K562 (cell line): ENCODE data around the gene CLCC1.
"Not testable (repeated sequence)": the region's sequence is repeated elsewhere in the genome, so short reads cannot be mapped to it uniquely, and the experiment has no call there.

Experiments
- BRF2 ChIP-seq: IDR thresholded peaks from 3 replicates; pipeline ENCODE4 v1.6.1; 2011; ENCODE audit warnings: borderline replicate concordance, mild to moderate bottlenecking; ENCODE audit not compliant: insufficient read length, insufficient read depth
- DACH1 ChIP-seq: fragments of 450-650 bp; IDR thresholded peaks from 2 replicates; pipeline ENCODE4 v1.6.1; 2018; ENCODE audit not compliant: partially characterized antibody
- JUNB ChIP-seq: fragments of 450-650 bp; formaldehyde crosslinking; conservative IDR thresholded peaks from 2 replicates; pipeline ENCODE4 v1.4.0; 2020; ENCODE audit warnings: mild to moderate bottlenecking
- MAFK ChIP-seq: IDR thresholded peaks from 2 replicates; pipeline ENCODE4 v1.6.1; 2011; ENCODE audit warnings: low read length, improper control_type of control experiment
- MTA2 ChIP-seq: fragments of 450-650 bp; IDR thresholded peaks from 2 replicates; pipeline ENCODE4 v1.6.1; 2016; ENCODE audit warnings: low read depth
- POLR2A ChIP-seq: fragments of 450-650 bp; conservative IDR thresholded peaks from 2 replicates; pipeline ENCODE4 v1.6.1; 2016
- SMAD1 ChIP-seq: fragments of 150-350 bp; IDR thresholded peaks from 2 replicates; pipeline ENCODE4 v1.6.1; 2014; ENCODE audit warnings: low read length, low read depth; ENCODE audit not compliant: partially characterized antibody
- ZNF165 ChIP-seq: fragments of 250-450 bp; sonication (Bioruptor Pico); IDR thresholded peaks from 2 replicates; pipeline ENCODE4 v1.4.0; 2020; ENCODE audit warnings: borderline replicate concordance
- ZNF354B ChIP-seq: fragments of 250-450 bp; sonication (Bioruptor Pico); IDR thresholded peaks from 2 replicates; pipeline ENCODE4 v1.4.0; 2020
- ZNF445 ChIP-seq: fragments of 250-450 bp; sonication (Bioruptor Pico); IDR thresholded peaks from 2 replicates; pipeline ENCODE4 v1.4.0; 2020; ENCODE audit warnings: low read depth, mild to moderate bottlenecking, moderate library complexity
- TF ChIP-seq, protein P1 (sequence below), 3 experiments: IDR thresholded peaks in 2 of 3; conservative IDR thresholded peaks in 1 of 3; 2 replicates each; pipeline ENCODE4 v1.5.1; 2011 to 2012; ENCODE audit warnings: low read length in 3 of 3, mild to moderate bottlenecking in 3 of 3, control low read depth in 2 of 3, improper control_type of control experiment in 1 of 3, inconsistent platforms in 1 of 3, low read depth in 1 of 3, mixed read lengths in 1 of 3, moderate library complexity in 1 of 3; ENCODE audit not compliant: insufficient read depth in 2 of 3
- TF ChIP-seq, protein P2 (sequence below): fragments of 250-450 bp; sonication (Bioruptor Pico); IDR thresholded peaks from 2 replicates; pipeline ENCODE4 v1.5.0; 2020; ENCODE audit warnings: mild to moderate bottlenecking
- TF ChIP-seq, protein P3 (sequence below), 2 experiments: fragments of 450-650 bp; formaldehyde crosslinking in 1 of 2; IDR thresholded peaks; 2 replicates each; pipeline versions ENCODE4 v1.4.0 to v1.6.1; 2014 to 2020; ENCODE audit warnings: mild to moderate bottlenecking in 2 of 2, borderline replicate concordance in 1 of 2, low read depth in 1 of 2

DNA sequence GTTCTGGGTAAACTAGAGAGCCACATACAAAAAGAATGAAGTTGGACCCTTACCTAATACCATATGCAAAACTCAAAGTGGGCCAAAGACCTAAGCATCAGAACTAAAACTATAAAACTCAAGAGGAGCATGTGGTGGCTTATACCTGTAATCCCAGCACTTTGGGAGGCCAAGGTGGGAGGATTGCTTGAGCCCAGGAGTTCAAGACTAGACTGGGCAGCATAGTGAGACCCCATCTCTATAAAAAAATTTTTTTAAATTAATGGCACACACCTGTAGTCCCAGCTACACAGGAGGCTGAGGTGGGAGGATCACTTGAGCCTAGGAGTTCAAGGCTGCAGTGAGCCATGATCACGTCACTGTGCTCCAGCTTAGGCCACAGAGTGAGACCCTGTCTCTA is 35.7 kb downstream of the CLCC1 start:
- TF ChIP-seq, protein P1, sequence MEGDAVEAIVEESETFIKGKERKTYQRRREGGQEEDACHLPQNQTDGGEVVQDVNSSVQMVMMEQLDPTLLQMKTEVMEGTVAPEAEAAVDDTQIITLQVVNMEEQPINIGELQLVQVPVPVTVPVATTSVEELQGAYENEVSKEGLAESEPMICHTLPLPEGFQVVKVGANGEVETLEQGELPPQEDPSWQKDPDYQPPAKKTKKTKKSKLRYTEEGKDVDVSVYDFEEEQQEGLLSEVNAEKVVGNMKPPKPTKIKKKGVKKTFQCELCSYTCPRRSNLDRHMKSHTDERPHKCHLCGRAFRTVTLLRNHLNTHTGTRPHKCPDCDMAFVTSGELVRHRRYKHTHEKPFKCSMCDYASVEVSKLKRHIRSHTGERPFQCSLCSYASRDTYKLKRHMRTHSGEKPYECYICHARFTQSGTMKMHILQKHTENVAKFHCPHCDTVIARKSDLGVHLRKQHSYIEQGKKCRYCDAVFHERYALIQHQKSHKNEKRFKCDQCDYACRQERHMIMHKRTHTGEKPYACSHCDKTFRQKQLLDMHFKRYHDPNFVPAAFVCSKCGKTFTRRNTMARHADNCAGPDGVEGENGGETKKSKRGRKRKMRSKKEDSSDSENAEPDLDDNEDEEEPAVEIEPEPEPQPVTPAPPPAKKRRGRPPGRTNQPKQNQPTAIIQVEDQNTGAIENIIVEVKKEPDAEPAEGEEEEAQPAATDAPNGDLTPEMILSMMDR (IDR thresholded peaks at IDR 0.05 in 2 of 3, conservative IDR thresholded peaks at IDR 0.05 in 1 of 3; ENCODE audit: insufficient read depth in 2 of 3, low read depth in 1 of 3, low read length in 3 of 3) = not testable (repeated sequence)
- not testable (repeated sequence) for TF ChIP-seq ZNF354B; POLR2A; MTA2; ZNF165; DACH1; JUNB (CRISPR knock-in tag); ZNF445; MAFK; BRF2; SMAD1
- TF ChIP-seq, protein P2, sequence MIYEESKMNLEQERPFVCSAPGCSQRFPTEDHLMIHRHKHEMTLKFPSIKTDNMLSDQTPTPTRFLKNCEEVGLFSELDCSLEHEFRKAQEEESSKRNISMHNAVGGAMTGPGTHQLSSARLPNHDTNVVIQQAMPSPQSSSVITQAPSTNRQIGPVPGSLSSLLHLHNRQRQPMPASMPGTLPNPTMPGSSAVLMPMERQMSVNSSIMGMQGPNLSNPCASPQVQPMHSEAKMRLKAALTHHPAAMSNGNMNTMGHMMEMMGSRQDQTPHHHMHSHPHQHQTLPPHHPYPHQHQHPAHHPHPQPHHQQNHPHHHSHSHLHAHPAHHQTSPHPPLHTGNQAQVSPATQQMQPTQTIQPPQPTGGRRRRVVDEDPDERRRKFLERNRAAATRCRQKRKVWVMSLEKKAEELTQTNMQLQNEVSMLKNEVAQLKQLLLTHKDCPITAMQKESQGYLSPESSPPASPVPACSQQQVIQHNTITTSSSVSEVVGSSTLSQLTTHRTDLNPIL = not testable (repeated sequence)
- TF ChIP-seq, protein P3, sequence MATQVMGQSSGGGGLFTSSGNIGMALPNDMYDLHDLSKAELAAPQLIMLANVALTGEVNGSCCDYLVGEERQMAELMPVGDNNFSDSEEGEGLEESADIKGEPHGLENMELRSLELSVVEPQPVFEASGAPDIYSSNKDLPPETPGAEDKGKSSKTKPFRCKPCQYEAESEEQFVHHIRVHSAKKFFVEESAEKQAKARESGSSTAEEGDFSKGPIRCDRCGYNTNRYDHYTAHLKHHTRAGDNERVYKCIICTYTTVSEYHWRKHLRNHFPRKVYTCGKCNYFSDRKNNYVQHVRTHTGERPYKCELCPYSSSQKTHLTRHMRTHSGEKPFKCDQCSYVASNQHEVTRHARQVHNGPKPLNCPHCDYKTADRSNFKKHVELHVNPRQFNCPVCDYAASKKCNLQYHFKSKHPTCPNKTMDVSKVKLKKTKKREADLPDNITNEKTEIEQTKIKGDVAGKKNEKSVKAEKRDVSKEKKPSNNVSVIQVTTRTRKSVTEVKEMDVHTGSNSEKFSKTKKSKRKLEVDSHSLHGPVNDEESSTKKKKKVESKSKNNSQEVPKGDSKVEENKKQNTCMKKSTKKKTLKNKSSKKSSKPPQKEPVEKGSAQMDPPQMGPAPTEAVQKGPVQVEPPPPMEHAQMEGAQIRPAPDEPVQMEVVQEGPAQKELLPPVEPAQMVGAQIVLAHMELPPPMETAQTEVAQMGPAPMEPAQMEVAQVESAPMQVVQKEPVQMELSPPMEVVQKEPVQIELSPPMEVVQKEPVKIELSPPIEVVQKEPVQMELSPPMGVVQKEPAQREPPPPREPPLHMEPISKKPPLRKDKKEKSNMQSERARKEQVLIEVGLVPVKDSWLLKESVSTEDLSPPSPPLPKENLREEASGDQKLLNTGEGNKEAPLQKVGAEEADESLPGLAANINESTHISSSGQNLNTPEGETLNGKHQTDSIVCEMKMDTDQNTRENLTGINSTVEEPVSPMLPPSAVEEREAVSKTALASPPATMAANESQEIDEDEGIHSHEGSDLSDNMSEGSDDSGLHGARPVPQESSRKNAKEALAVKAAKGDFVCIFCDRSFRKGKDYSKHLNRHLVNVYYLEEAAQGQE (IDR thresholded peaks at IDR 0.05; ENCODE audit: borderline replicate concordance) = not testable (repeated sequence)
- TF ChIP-seq, protein P3 (CRISPR knock-in tag; IDR thresholded peaks at IDR 0.05; ENCODE audit: low read depth) = not testable (repeated sequence)
